ENCODE results near the gene GADL1.

DNA sequence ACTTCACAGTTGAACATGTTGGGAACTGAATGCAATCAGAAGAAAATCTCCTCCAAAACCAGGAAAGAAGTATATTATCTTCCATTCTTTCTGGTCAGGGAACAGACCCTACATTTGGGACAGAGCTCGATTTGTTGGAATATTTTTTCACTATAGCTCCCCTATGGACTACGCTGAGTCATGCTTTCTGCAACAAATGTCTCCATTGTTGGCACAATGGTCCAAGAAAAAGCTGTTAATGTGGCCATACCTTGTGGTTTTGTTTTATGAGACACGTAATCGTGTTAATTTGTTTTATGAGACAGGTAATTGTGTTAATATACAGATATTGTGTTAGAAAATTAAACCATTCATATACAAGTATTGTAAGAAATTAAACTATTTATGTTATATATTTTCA is 186.6 kb downstream of the GADL1 start:
- TF ChIP-seq POLR2AphosphoS5 (IDR thresholded peaks at IDR 0.05; ENCODE audit: low read depth, low read length), result no peak
- no peak for TF ChIP-seq POLR2A (IDR thresholded peaks at IDR 0.05; ENCODE audit: low read depth, low read length)
- TF ChIP-seq SPI1 (IDR thresholded peaks at IDR 0.05; ENCODE audit: low read depth, low read length), result no peak
- TF ChIP-seq PAX5 (IDR thresholded peaks at IDR 0.05; ENCODE audit: insufficient read depth, low read length, severe bottlenecking), result no peak
- TF ChIP-seq TAF1 (IDR thresholded peaks at IDR 0.05; ENCODE audit: low read depth, low read length), result no peak
- no peak for TF ChIP-seq POU2F2 (IDR thresholded peaks at IDR 0.05; ENCODE audit: low read depth, low read length)

All from GM12891 (cell line).